ENCODE results near the gene IL15RA.
"Not testable (repeated sequence)": the region's sequence is repeated elsewhere in the genome, so short reads cannot be mapped to it uniquely, and the experiment has no call there.

Gene IL15RA

GRCh38 chr10:5917305-5917704 lies 60.0 kb downstream of the IL15RA start:
- DNase-seq: no peak

- DNase-seq: no peak
Observed at GRCh38 chr10:5915451-5915850, 61.9 kb downstream of the IL15RA start.

- no peak for DNase-seq
Observed at GRCh38 chr10:5913736-5914135, 63.6 kb downstream of the IL15RA start.

DNA sequence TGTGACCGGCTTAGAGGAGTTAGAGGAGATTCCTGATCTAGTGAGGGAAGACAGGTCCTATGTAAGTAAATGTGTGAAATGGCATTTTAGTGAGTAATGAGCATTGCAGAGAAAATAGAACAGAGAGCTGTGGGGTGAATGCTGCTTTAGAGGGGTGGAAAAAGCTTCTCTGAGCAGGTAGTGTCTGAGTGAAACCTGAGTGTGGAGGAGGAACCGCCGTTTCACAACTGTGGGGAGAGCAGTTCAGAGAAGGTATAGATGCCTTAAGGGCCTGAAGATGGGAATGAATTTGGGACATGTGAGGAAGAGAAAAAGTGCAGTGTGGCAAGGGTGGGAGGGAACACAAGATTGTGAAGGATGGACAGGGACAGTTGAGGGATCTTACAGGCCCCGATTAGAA lies 65.7 kb downstream of the IL15RA start:
- DNase-seq: no peak

DNA sequence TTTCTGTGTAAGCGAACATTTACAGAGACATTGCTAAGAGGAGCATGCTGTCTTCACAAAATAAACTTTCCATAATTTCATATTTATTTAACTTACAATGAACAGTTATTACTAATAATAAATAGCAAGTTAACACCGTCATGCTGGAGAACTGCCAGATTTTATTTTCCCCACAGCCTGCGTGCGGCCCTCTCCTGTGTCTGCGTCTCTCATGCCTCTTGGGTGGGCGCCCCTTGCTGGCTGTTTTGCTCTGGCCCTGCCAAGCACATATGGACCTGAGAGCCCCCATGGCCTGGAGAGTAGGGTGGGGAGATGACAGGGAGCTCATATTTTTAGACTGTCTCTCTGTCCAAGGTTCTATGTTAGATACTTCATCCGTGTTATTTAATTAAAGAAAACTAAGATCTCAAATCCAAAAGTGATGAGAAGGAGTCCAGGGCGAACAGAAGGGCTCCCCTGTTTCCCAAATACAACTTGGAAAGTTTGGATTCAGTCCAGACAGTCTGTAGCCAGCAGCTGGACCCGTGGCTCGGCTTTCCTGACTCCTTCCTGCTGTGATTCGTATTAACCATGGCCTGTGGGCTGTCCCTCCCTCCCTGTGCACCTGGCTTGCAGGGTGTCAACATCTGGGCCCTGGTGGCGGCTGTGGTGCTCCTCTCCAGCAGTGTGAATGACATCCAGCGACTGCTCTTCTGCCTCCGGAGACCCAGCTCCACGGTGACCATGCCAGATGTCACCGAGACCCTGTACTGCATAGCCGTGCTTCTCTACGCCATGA lies 66.8 kb downstream of the IL15RA start:
- no peak for DNase-seq

- not testable (repeated sequence) for DNase-seq
Observed at GRCh38 chr10:5908676-5909075, 68.7 kb downstream of the IL15RA start.

- no peak for DNase-seq
Observed at GRCh38 chr10:5906651-5907050, 70.7 kb downstream of the IL15RA start.

GRCh38 chr10:5905854-5906507 lies 71.4 kb downstream of the IL15RA start:
- no peak for DNase-seq

DNA sequence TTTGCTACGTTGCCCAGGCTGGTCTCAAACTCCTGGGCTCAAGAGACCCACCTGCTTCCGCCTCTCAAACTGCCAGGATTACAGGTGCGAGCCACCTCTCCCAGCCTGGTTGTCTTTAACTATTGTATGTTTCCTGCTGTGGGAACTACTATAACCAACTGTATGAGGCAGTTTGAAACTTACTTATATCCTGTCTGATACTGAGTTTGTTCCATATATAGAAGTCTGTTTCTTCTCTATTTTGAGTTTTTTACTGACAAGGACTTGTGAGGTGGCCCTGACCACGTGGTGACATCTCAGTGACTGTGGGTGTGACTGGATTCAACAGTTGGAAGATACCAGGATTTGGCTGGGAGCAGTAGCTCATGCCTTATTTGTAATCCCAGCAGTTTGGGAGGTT lies 73.1 kb downstream of the IL15RA start:
- DNase-seq: no peak

- no peak for DNase-seq
Observed at GRCh38 chr10:5903563-5903962, 73.8 kb downstream of the IL15RA start.

DNA sequence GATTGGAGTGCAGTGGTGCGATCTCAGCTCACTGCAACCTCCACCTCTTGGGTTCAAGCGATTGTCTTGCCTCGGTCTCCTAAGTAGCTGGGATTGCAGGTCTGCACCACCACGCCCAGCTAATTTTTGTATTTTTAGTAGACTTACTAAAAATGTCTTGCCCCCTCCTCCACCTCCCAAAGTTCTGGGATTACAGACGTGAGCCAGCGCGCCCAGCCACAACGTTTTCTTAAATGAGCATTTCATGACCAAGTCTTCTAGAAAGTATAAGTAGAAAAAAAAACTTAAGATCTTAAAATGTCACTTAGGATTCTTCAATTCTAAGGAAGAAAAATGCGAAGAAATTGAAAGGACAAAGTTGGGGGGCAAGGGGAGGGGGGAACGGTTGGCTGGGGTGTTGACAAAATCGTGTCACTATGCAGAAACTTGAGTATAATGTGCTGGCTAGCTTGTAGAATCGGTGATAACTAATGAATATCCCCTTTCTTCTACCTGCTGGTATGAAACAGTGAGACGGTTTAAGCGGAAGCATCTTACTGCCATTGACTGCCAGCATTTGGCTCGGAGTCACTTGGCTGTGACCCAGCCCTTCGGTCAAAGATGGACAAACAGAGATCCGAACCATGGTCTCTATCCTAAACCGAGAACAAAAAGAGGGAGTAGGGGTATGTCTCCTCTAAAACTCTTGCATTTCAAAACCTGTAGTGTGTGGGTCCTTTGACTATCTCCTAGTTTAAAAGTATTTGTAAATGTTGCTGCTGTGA lies 74.7 kb downstream of the IL15RA start:
- DNase-seq: no peak
